Measurements from ENCODE around the gene GLRX2.
"Not testable (repeated sequence)": the region's sequence is repeated elsewhere in the genome, so short reads cannot be mapped to it uniquely, and the experiment has no call there.

Gene GLRX2

DNA sequence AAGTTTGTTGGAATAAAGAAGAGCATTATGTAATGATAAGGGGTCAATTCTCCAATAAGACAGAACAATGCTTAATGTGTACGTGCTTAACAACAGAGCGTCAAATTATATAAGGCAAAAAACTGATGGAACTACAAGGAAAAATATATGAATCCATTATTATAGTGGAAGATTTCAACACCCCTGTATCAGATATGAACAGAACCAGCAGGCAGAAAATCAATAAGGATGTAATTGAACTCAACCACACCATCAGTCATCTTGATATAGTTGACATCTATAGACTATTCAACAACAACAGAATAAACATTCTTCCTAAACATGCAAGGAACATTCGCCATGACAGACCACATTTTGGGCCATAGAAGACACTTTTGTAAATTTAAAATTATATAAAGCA is 13.0 kb upstream of the GLRX2 start:
- TF ChIP-seq, protein P1, sequence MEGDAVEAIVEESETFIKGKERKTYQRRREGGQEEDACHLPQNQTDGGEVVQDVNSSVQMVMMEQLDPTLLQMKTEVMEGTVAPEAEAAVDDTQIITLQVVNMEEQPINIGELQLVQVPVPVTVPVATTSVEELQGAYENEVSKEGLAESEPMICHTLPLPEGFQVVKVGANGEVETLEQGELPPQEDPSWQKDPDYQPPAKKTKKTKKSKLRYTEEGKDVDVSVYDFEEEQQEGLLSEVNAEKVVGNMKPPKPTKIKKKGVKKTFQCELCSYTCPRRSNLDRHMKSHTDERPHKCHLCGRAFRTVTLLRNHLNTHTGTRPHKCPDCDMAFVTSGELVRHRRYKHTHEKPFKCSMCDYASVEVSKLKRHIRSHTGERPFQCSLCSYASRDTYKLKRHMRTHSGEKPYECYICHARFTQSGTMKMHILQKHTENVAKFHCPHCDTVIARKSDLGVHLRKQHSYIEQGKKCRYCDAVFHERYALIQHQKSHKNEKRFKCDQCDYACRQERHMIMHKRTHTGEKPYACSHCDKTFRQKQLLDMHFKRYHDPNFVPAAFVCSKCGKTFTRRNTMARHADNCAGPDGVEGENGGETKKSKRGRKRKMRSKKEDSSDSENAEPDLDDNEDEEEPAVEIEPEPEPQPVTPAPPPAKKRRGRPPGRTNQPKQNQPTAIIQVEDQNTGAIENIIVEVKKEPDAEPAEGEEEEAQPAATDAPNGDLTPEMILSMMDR (IDR thresholded peaks at IDR 0.05; ENCODE audit: low read depth, low read length): no peak
- H3K4me3 ChIP-seq (ENCODE audit: low read depth, low read length): no peak overlapping the region

DNA sequence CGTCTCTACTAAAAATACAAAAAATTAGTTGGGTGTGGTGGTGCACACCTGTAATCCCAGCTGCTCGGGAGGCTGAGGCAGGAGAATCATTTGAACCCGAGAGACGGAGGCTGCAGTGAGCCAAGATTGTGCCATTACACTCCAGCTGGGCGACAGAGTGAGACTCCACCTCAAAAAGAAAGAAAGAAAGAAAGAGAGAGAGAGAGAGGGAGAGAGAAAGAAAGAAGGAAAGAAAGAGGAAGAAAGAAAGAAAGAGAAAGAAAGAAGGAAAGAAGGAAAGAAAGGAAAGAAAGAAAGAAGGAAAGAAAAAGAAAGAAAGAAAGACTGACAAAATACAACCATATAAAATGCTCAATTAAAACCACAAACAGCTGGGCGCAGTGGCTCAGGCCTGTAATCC is 12.0 kb upstream of the GLRX2 start:
- not testable (repeated sequence) for H3K4me3 ChIP-seq (ENCODE audit: low read depth, low read length)

DNA sequence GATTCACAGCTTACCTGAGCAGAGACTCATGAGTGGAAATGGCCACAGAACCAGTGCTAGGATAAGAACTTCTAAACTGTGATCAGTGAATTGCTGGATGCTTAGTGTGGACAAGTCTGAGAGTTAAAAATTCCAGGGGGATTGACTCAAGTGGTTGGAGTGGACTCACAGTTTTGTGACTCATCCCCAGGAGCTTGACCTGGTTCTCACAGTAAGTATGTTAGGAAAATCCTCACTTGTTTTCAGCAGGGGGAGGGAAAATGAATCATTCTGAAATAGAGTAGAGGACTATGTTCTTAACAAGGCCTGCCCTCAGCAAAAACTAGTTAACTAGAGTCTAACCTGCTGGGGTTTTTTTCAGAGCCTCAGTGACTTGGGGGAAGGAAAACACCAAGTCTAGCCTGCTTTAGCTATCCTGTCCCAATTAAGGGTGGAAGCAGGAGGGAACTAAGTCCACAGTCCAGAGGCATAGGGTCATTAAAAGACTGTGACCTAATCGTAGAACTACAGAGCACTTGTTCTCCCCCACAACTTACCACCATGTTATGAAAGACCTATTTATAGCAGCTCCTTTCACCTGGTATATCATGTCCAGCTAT is 10.5 kb upstream of the GLRX2 start:
- TF ChIP-seq, protein P1 (IDR thresholded peaks at IDR 0.05; ENCODE audit: low read depth, low read length): no peak
- H3K4me3 ChIP-seq (ENCODE audit: low read depth, low read length): no peak overlapping the region

DNA sequence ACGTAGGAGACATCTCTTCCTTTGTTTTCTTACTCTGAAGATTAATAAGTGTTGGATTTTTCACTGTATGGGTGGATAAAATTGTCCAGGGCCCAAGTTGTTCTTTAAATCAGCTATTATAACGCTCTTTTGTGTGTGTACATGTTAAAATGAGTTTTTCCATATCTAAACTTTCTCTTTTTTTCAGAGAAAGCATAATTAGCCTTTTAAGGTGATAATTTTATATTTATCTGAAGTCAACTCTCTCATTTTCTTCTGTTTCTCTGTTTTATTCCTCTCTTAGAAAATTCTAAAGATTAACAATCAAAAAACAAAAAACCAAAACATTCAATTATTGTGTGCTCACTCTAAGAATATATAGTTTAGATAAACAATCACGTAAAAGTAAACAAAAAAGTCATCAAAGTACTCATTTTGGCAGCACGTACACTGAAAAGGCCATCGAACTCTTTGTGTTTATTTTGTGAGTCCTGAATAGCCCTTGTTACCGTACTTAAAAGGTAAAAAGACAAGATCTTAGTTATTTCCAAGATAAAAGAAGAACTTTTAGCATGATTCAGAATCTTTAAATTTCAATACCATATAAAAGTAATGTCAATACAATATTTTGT is 9.4 kb upstream of the GLRX2 start:
- H3K4me3 ChIP-seq (ENCODE audit: low read depth, low read length): no peak overlapping the region
- TF ChIP-seq, protein P1 (IDR thresholded peaks at IDR 0.05; ENCODE audit: low read depth, low read length): no peak

DNA sequence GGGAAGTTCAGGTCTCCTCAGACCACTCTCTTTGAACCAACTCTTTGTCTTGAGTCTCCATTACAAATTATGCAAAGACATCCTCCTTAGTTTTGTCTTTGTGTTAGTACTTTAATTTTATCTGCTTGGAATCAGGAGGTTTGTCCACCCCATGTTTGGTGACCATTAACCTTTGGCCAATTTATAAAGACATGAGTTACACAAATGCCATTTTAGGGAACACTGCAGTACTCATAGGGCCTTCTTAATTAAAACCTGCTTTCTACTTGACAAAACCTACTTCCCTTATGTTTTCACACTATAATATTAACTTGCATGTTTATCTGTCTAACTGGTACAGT is 8.7 kb upstream of the GLRX2 start:
- H3K4me3 ChIP-seq (ENCODE audit: low read depth, low read length): no peak overlapping the region
- TF ChIP-seq, protein P1 (IDR thresholded peaks at IDR 0.05; ENCODE audit: low read depth, low read length): no peak

DNA sequence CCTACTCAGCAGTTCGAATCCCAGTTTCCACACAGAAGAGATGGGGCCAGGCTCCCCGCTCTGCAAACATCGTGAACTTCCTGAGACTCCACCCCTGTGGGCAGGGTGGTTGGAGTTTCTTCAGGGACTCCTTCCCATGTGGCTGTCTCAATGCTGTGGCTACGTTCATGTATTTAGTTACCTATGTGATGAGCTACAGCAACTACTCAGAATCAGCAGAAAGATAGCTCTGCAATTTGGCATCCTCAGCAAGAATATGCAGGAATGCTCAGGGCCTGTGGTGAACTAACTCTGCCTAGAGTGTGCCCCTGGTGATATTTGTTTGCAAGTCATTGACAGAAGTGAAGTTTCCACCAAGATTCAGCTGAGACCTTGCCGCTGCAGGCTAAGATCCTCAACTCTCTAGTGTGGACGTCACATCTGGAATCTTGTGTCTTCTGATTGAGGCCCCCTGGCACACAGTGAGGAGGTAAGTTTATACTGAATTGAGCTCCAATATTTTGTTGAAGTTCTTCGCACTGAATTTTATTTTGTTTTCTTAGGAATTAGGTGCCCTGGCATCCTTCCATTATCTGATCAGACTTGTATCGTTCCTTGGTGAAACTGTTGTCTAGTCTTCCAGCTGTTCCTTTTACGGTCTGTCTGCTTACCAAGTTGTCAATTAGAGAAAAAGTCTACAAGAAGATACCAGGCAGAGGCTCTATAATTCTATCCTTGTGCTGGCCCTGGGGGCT is 8.2 kb upstream of the GLRX2 start:
- TF ChIP-seq, protein P1 (IDR thresholded peaks at IDR 0.05; ENCODE audit: low read depth, low read length): no peak
- H3K4me3 ChIP-seq (ENCODE audit: low read depth, low read length): no peak overlapping the region

DNA sequence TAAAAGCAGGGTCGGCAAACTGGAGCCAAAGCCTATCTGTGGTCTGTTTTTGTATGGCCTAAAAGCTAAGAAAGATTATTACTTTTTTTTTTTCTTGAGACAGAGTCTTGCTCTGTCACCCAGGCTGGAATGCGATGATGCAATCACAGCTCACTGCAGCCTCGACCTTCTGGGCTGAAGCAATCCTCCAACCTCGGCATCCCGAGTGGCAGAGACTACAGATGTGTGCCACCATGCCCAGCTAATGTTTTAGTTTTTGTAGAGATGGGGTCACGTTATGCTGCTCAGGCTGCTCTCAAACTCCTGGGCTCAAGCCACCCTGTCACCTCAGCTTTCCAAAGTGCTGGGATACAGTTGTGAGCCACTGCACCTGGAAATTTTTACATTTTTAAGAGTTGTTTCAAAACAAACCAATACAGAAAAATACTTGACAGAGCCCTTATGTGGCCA is 6.5 kb upstream of the GLRX2 start:
- TF ChIP-seq, protein P1 (IDR thresholded peaks at IDR 0.05; ENCODE audit: low read depth, low read length): no peak
- peak overlapping the region; percentile 27; the same call in 1 of the 2 replicates for H3K4me3 ChIP-seq (ENCODE audit: low read depth, low read length)

Measured in WI38 (cell line).